Activated CD4-positive, alpha-beta T cell treated with anti-CD3 and anti-CD28 coated beads, Interleukin-2, Interleukin-4, amounts not matched to agents 100 ng/mL and 50 ng/mL, durations not matched to agents 16 hours and 8 hours (primary cell): Measurements from ENCODE around the gene MYBPHL.
A peak's percentile ranks its signal among the peaks of the same experiment; 100 is the strongest.

Source experiments
- DNase-seq: peaks from one replicate; pipeline ENCODE4 v3.0.0-alpha.2; 2020; ENCODE audit warnings: low spot score

The MYBPHL gene

GRCh38 chr1:109251277-109252166 is 55.3 kb downstream of the MYBPHL start:
- DNase-seq = no peak

DNA sequence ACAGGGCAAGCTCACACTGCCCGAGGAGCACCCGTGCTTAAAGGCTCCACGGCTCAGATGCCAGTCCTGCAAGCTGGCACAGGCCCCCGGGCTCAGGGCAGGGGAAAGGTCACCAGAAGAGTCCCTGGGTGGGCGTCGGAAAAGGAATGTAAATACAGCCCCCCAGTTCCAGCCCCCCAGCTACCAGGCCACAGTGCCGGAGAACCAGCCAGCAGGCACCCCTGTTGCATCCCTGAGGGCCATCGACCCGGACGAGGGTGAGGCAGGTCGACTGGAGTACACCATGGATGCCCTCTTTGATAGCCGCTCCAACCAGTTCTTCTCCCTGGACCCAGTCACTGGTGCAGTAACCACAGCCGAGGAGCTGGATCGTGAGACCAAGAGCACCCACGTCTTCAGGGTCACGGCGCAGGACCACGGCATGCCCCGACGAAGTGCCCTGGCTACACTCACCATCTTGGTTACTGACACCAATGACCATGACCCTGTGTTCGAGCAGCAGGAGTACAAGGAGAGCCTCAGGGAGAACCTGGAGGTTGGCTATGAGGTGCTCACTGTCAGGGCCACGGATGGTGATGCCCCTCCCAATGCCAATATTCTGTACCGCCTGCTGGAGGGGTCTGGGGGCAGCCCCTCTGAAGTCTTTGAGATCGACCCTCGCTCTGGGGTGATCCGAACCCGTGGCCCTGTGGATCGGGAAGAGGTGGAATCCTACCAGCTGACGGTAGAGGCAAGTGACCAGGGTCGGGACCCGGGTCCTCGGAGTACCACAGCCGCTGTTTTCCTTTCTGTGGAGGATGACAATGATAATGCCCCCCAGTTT is 56.1 kb downstream of the MYBPHL start:
- no peak for DNase-seq

DNA sequence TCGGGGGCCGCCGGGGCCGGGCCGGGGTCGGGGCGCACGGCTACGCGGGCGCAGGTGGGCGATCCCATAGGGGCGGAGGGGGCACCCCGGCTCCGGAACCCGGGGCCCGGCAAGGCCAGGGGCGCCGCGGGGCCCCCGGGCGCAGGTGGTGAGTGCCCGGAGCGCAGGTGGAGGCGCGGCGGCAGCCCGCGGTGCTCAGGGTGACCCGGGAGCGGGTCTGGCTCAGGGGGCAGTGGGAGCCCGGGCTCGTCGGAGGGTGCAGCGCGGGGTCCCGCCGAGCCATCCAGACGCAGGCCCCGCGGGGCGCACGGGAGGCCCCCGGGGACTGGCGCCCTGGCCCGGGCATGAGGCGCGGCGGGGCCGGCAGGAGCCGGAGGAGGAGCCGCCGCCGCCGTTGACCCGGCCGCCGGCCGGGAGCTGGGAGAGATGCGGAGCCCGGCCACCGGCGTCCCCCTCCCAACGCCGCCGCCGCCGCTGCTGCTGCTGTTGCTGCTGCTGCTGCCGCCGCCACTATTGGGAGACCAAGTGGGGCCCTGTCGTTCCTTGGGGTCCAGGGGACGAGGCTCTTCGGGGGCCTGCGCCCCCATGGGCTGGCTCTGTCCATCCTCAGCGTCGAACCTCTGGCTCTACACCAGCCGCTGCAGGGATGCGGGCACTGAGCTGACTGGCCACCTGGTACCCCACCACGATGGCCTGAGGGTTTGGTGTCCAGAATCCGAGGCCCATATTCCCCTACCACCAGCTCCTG is 57.0 kb downstream of the MYBPHL start:
- DNase-seq = no peak

GRCh38 chr1:109248797-109249629 is 57.8 kb downstream of the MYBPHL start, which contains the start of gene CELSR2:
CELSR2 (plus strand) TSS chr1:109249539; CDS start chr1:109250080, 541 bp downstream.
- DNase-seq = peak; percentile 55

DNA sequence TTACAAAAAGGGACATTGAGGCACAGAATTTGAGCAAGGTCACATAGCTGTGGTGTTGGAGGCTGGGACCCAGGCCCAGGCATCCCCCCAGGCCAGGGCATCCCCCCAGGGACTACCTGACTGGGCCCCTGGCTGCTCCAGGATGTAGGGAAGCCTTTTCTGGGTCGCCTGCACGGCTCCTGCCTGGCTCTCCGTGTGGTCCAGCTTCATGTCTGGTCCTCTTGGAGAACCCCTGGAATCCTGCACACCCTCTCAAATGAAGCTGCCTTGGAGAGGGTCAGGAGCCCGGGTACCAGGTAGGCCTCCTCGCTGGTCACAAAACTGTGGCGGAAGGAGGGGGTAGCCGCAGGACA is 58.4 kb downstream of the MYBPHL start:
- DNase-seq = no peak

DNA sequence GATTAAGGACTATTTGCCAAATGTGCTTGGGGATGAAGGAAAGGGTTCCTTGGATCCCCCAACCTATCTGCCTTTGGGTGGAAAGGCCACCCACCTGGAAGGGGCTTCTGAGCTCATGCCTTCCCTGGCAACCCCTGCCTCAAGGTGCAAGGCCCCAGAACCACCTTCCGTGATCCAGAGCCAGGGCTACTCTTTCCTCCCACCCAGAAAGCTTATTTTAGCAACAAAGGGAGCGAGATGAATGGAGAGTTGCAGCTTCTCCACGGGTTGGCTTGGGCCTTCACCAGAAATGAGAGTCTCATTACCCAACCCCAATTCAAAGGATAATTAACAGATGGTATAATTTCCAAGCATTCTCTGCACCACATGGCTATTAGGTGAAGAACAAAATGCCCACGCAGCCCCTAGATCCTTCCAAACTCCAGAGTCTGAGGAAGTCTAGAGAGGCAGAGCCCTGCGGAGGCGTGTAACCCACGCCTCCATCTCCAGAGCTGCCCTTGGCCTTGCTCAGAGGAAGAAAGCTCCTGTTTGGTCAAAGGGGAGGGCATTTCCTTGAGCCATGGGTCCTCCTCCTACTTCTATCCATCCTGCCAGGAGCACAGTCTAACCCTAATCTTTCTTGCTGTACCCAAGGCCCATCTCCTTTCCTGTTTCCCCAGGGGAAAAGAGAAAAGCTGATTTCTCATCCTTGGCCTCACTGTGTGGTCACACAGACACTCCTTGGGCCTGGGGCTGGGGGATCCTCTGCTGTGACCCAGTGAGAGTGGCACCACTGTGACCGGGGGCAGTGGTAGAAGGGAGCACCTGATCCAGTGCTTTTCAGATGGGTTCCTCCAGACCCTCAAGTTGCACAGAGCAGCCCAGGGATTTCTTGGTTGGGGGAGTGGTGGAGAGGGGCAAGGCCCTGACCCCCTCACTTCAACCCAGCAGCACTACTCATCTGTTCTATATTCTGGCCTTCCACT is 59.1 kb downstream of the MYBPHL start:
- DNase-seq = no peak

- no peak for DNase-seq
Observed at GRCh38 chr1:109246141-109246551, 60.7 kb downstream of the MYBPHL start.

DNA sequence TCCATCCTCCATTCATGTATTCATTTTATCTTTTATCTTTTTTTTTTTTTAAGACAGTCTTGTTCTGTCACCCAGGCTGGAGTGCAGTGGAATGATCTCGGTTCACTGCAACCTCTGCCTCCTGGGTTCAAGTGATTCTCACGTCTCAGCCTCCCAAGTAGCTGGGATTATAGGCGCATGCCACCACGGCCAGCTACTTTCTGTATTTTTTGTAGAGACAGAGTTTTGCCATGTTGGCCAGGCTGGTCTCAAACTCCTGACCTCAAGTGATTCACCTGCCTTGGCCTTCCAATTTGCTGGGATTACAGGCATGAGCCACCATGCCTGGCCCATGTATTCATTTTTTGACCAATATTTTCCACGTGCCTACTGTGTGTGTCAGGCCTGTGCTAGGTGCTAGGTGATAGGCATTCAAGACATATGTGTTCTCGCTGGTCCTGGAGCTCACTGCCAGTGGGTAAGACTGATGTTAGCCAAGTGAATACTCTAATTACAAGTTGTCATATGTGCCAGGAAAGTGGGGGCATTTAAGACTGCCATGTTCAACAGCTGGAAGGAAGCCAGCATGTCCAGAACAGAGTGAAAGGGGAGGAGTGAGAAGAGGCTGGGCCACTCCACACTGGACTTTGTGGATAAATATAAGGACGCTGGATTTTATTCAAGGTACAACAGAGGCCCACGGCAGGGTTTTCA is 62.8 kb downstream of the MYBPHL start:
- DNase-seq = no peak

DNA sequence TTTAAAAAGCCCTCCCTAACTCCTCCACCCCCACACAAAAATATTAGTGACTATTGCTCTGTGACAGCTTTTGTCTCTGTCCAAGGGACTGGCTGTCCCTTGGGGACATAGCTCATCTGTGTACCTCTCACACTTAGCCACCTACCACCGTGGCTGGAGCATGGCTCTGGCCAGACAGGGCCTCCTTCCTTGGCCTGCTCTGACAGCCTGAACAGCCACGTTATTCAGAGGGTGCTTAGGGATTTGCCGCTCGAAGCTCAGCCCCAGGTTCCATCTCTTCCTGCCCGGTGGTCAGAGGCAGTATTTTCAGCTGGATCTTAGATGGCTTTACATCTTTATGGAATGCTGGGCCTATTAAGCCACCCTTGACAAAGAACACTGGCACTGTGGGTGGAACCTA is 63.6 kb downstream of the MYBPHL start:
- no peak for DNase-seq

DNA sequence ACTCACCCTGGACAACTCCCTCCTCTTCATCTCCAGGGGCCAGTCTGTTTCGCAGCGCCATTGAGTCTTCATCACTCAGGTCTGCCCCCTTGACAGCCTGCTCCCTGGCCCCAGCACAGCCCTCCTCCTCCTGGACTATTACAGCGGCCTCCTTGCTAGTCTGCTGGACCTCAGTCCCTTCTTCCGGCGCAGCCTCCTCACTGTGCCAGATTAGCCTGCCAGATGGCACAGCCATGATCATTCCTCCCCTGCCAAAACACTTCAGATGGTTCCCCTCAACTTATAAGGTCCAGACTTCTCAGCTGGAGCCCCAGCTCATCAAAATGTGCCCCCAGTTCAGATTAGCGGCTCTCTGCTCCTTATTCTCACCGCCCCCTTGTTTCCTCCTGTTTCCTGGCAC is 64.4 kb downstream of the MYBPHL start:
- no peak for DNase-seq
